Keratinocyte (primary cell): ENCODE results near the gene PLEKHN1. TPM values are rescaled to one million over a fixed set of nuclear protein-coding genes. Genes with fewer than 3 reads are reported as not detected.
A peak's percentile ranks its signal among the peaks of the same experiment; 100 is the strongest.

Experiments
- DNase-seq: peaks from one replicate; pipeline ENCODE4 v3.0.0-alpha.2; 2011; ENCODE audit warnings: low read depth, missing footprints, low spot score
- FAIRE-seq: peaks from 2 replicates; lab custom pipeline; 2011; peaks lifted over from hg19 to GRCh38; lab: Jason Lieb, UNC
- H2AFZ ChIP-seq: 2 replicates; pipeline ENCODE4 v1.6.0; 2012; ENCODE audit warnings: low read length, control low read depth, inconsistent platforms; ENCODE audit not compliant: control insufficient read depth
- H3K27ac ChIP-seq: 2 replicates; pipeline ENCODE4 v1.5.1; 2011; ENCODE audit warnings: low read length; ENCODE audit not compliant: control insufficient read depth, insufficient read depth
- H3K27me3 ChIP-seq: 3 replicates; pipeline ENCODE4 v1.6.0; 2011; ENCODE audit warnings: low read length; ENCODE audit not compliant: control insufficient read depth, insufficient read depth; ENCODE audit errors: extremely low read depth
- H3K36me3 ChIP-seq, 2 experiments: 2 replicates in 1 of 2; 3 replicates in 1 of 2; pipeline ENCODE4 v1.5.1; 2011; ENCODE audit warnings: low read length in 2 of 2, mild to moderate bottlenecking in 1 of 2; ENCODE audit not compliant: control insufficient read depth in 2 of 2, insufficient read depth in 2 of 2; ENCODE audit errors: extremely low read depth in 1 of 2
- H3K4me1 ChIP-seq: 3 replicates; pipeline ENCODE4 v1.5.1; 2011; ENCODE audit warnings: low read length; ENCODE audit not compliant: control insufficient read depth, insufficient read depth; ENCODE audit errors: extremely low read depth
- H3K4me2 ChIP-seq: 3 replicates; pipeline ENCODE4 v1.6.0; 2011; ENCODE audit warnings: low read depth, low read length; ENCODE audit not compliant: control insufficient read depth, insufficient read depth; ENCODE audit errors: extremely low read depth
- H3K4me3 ChIP-seq, 3 experiments: fragments of 200-600 bp in 1 of 3; sonication (generic) in 1 of 3; 2 replicates in 2 of 3; 3 replicates in 1 of 3; pipeline ENCODE4 v1.5.1; 2011 to 2016; ENCODE audit warnings: low read length in 3 of 3, mild to moderate bottlenecking in 3 of 3, control low read depth in 2 of 3, inconsistent platforms in 1 of 3, low read depth in 1 of 3, mixed read lengths in 1 of 3, mixed run types in 1 of 3, moderate library complexity in 1 of 3; ENCODE audit not compliant: control insufficient read depth in 2 of 3, insufficient read depth in 2 of 3; ENCODE audit errors: extremely low read depth in 1 of 3
- H3K79me2 ChIP-seq: 2 replicates; pipeline ENCODE4 v1.6.0; 2012; ENCODE audit warnings: low read length; ENCODE audit not compliant: control insufficient read depth, insufficient read depth
- H3K9ac ChIP-seq: 3 replicates; pipeline ENCODE4 v1.6.0; 2011; ENCODE audit warnings: low read length; ENCODE audit not compliant: control insufficient read depth, insufficient read depth; ENCODE audit errors: extremely low read depth
- H3K9me1 ChIP-seq: 3 replicates; pipeline ENCODE4 v1.6.0; 2011; ENCODE audit warnings: low read length; ENCODE audit not compliant: control insufficient read depth, insufficient read depth; ENCODE audit errors: extremely low read depth
- H3K9me3 ChIP-seq: 2 replicates; pipeline ENCODE4 v1.5.1; 2012; ENCODE audit warnings: low read depth, low read length; ENCODE audit not compliant: control insufficient read depth
- H4K20me1 ChIP-seq: 3 replicates; pipeline ENCODE4 v1.6.0; 2011; ENCODE audit warnings: low read length; ENCODE audit not compliant: control insufficient read depth, insufficient read depth; ENCODE audit errors: extremely low read depth
- EZH2 ChIP-seq: IDR thresholded peaks from one replicate; pipeline ENCODE4 v1.6.1; 2012; ENCODE audit warnings: inconsistent platforms, mild to moderate bottlenecking, low read length, moderate library complexity
- dilution Hi-C: fragments of 300-500 bp; cut with MboI; formaldehyde crosslinking; loops from one replicate; pipeline ENCODE4 v1.7.0; 2020; ENCODE audit warnings: low sequenced_read_pairs; ENCODE audit not compliant: extremely low pct_ligation_motif_present
- polyA plus RNA-seq, 5 experiments: library from polyadenylated mRNA; depleted of rRNA in 3 of 5; stranded (reverse) in 3 of 5; stranded (forward) in 1 of 5; unstranded in 1 of 5; fragments of >200 nt; gene quantifications; 1 replicate in 1 of 5; 2 replicates in 3 of 5; 3 replicates in 1 of 5; pipeline versions ENCODE4 v1.2.1 to v1.2.3, GENCODE V29; 2011 to 2012; ENCODE audit warnings: missing spikeins in 2 of 5, low read depth in 1 of 5, low replicate concordance in 1 of 5
- TF ChIP-seq, protein P1 (sequence below), 3 experiments: IDR thresholded peaks in 1 of 3; conservative IDR thresholded peaks in 1 of 3; optimal IDR thresholded peaks in 1 of 3; 2 replicates in 2 of 3; 3 replicates in 1 of 3; pipeline versions ENCODE3 to v1.5.1; 2011; ENCODE audit warnings: low read length in 3 of 3, mild to moderate bottlenecking in 3 of 3, moderate library complexity in 2 of 3, control low read depth in 1 of 3, inconsistent platforms in 1 of 3; ENCODE audit not compliant: insufficient read depth in 2 of 3; ENCODE audit errors: extremely low read depth in 1 of 3

The PLEKHN1 gene
- polyA plus RNA-seq, 1 donor (not counting 4 experiments of a cell fraction or from before 2014, with no cell fraction given), result 2.5 TPM

DNA sequence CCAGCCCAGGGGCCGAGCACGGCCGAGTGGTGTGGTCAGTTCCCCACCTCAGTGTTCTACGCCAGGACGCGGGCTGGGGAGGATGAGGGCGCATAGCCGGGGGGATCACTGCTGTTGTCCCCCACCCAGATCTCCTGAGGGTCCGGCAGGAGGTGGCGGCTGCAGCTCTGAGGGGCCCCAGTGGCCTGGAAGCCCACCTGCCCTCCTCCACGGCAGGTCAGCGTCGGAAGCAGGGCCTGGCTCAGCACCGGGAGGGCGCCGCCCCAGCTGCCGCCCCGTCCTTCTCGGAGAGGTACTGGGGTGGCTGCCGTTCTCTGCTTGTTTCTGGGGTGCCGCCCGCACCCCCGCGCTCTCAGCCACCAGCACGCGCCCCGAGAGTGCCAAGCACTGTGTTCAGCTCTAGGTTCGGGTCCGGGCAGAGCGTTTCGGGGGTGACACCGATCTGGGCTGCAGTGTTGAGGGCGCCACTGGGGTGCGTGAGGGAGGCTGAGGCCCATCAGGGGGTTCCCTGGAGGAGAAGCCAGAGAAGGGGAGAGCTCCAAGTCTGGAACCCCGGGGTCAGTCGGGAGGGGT, 25.2 kb upstream of the PLEKHN1 start:
- Histone ChIP-seq H3K27ac (no peak overlapping the region), H3K9ac (peak overlapping the region; percentile 4), H3K4me3 (peak overlapping the region in 2 of 3 experiments; percentile 32 to 64), H3K27me3 (peaks cover 63% of the 10 kb centered on the region), H3K79me2 (no peaks in the 10 kb centered on the region), H3K36me3 (peaks cover 6 to 7% of the 10 kb centered on the region in 2 experiments), H4K20me1 (no peaks in the 10 kb centered on the region), H3K9me3 (no peaks in the 10 kb centered on the region), H3K4me1 (peaks cover 11% of the 10 kb centered on the region), H3K9me1 (no peaks in the 10 kb centered on the region), H2AFZ (no peak overlapping the region), H3K4me2 (peak overlapping the region; percentile 69)
- DNase-seq, result no peak
- no peak for FAIRE-seq
- dilution Hi-C loops, result no loop called here
- TF ChIP-seq EZH2, result peak; percentile 97
- TF ChIP-seq, protein P1, sequence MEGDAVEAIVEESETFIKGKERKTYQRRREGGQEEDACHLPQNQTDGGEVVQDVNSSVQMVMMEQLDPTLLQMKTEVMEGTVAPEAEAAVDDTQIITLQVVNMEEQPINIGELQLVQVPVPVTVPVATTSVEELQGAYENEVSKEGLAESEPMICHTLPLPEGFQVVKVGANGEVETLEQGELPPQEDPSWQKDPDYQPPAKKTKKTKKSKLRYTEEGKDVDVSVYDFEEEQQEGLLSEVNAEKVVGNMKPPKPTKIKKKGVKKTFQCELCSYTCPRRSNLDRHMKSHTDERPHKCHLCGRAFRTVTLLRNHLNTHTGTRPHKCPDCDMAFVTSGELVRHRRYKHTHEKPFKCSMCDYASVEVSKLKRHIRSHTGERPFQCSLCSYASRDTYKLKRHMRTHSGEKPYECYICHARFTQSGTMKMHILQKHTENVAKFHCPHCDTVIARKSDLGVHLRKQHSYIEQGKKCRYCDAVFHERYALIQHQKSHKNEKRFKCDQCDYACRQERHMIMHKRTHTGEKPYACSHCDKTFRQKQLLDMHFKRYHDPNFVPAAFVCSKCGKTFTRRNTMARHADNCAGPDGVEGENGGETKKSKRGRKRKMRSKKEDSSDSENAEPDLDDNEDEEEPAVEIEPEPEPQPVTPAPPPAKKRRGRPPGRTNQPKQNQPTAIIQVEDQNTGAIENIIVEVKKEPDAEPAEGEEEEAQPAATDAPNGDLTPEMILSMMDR (optimal IDR thresholded peaks at IDR 0.05 in 1 of 3, IDR thresholded peaks at IDR 0.05 in 1 of 3, conservative IDR thresholded peaks at IDR 0.05 in 1 of 3; ENCODE audit: extremely low read depth in 1 of 3, insufficient read depth in 2 of 3, low read length in 3 of 3), result no peak

DNA sequence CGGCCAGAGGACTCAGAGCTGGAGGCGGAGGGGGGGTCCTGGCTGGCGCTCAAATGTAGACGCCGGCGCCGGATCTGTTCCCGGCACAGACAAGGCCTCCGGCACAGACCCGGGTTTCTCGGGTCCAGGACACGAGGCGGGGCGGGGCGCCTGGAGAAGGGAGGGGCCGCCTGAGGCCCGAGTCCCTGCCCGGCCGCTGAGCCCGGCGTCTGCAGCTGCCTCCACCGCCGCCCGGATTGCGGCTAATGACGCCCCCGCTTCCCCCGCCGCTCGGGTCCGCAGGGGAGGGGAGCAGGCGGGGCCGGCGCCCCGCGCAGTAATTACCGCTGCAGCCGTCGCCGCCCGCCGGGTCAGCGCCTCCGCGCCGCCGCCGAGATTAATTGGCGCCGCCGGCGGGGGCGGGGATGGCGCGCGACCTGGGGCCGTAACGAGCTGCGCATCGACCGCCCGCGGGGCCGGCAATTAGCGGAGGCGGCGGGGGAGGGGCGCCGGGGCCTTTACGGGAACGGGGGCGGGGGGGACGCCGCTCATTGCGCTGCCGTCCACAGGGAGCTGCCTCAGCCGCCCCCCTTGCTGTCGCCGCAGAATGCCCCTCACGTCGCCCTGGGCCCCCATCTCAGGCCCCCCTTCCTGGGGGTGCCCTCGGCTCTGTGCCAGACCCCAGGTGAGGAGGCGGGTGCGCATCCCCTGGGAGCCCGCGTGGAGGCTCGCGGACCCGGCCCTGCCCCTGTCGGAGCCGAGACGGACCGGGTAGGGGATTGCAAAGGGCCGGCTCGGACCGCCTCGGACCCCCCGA, 24.5 kb upstream of the PLEKHN1 start:
- TF ChIP-seq, protein P1 (optimal IDR thresholded peaks at IDR 0.05 in 1 of 3, IDR thresholded peaks at IDR 0.05 in 1 of 3, conservative IDR thresholded peaks at IDR 0.05 in 1 of 3; ENCODE audit: extremely low read depth in 1 of 3, insufficient read depth in 2 of 3, low read length in 3 of 3), result no peak
- no peak for TF ChIP-seq EZH2
- Histone ChIP-seq H3K9ac (no peak overlapping the region), H2AFZ (no peak overlapping the region), H3K4me2 (peak overlapping the region; percentile 51), H3K4me1 (peaks cover 11% of the 10 kb centered on the region), H3K9me1 (no peaks in the 10 kb centered on the region), H3K27me3 (peaks cover 56% of the 10 kb centered on the region), H3K79me2 (no peaks in the 10 kb centered on the region), H3K4me3 (peak overlapping the region; percentile 3 to 32 (median 27)), H4K20me1 (no peaks in the 10 kb centered on the region), H3K27ac (no peak overlapping the region), H3K9me3 (no peaks in the 10 kb centered on the region), H3K36me3 (peaks cover 6 to 11% of the 10 kb centered on the region in 2 experiments)
- no peak for DNase-seq
- FAIRE-seq, result no peak
- dilution Hi-C loops, result no loop called here
